BE2C (cell line): ENCODE results near the gene YIF1B.
A peak's percentile ranks its signal among the peaks of the same experiment; 100 is the strongest.

ENCODE experiments used
- DNase-seq: peaks from one replicate; pipeline ENCODE4 v3.0.0-alpha.2; 2020
- H3K27me3 ChIP-seq: fragments of 250-450 bp; sonication (Bioruptor Pico); 2 replicates; pipeline ENCODE4 v1.5.1; 2020; ENCODE audit warnings: mild to moderate bottlenecking
- H3K36me3 ChIP-seq: fragments of 250-450 bp; sonication (Bioruptor Pico); 2 replicates; pipeline ENCODE4 v1.5.1; 2020; ENCODE audit warnings: mild to moderate bottlenecking
- H3K4me1 ChIP-seq: fragments of 250-450 bp; sonication (Bioruptor Pico); 2 replicates; pipeline ENCODE4 v1.5.1; 2020
- H3K4me3 ChIP-seq: 2 replicates; pipeline ENCODE4 v1.5.1; 2011; ENCODE audit warnings: low read depth, low read length
- H3K9me3 ChIP-seq: fragments of 250-450 bp; sonication (Bioruptor Pico); 2 replicates; pipeline ENCODE4 v1.5.1; 2020
- CTCF ChIP-seq: IDR thresholded peaks from 2 replicates; pipeline ENCODE4 v1.5.1; 2012; ENCODE audit warnings: mild to moderate bottlenecking, low read depth, low read length

The YIF1B gene

DNA sequence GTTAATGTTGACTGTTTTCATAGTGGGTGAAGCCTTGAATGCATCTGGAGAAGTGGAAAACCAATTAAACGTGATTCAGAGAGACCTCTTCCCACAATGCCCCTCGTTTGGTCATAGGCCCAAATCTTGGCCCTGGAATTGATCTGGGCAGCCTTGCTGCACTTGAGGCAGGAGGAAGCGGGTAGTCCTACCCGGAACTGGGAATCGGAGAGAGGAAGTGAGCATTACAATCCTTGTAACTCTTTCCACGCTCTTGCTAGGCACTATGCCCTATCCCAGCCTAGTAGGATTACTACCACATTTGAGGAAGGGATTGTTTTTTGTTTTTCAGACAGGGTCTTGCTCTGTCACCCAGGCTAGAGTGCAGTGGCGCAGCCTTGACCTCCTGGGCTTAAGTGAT, 7.5 kb upstream of the YIF1B start:
- Histone ChIP-seq H3K4me1 (no peaks in the 10 kb centered on the region), H3K9me3 (no peaks in the 10 kb centered on the region), H3K4me3 (no peak overlapping the region), H3K36me3 (no peaks in the 10 kb centered on the region), H3K27me3 (peaks cover 25% of the 10 kb centered on the region)
- no peak for TF ChIP-seq CTCF
- no peak for DNase-seq

DNA sequence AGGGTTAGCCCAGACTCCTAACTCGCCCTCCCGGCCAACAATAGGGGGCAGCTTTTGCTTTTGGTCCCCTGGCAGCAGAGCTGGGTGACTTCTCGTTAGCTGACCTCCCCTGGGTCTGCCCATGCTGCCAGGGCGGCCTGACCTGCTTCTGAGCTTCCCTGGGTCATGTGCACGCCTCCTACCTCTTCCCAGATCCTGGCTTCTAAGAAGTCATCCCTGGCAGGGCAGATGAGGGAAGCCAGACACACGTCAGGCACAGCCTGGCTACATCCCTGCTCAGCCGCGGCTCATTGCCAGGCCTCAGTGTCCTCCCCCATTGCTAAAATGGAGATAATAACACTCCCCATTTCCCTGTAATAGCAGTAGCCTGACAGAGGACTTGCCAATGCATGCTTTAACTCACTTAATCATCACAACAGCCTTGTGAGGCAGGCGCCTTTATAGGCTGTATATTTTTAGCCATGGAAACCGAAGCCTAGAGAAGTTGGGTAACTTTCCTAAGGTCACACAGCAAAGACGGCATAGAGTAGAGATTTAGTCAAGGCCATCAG, 6.0 kb upstream of the YIF1B start:
- H3K4me1 ChIP-seq = no peaks in the 10 kb centered on the region
- H3K36me3 ChIP-seq = no peaks in the 10 kb centered on the region
- peak; percentile 31 for DNase-seq
- no peaks in the 10 kb centered on the region for H3K9me3 ChIP-seq
- no peak for TF ChIP-seq CTCF
- no peak overlapping the region for H3K4me3 ChIP-seq
- peaks cover 30% of the 10 kb centered on the region for H3K27me3 ChIP-seq

DNA sequence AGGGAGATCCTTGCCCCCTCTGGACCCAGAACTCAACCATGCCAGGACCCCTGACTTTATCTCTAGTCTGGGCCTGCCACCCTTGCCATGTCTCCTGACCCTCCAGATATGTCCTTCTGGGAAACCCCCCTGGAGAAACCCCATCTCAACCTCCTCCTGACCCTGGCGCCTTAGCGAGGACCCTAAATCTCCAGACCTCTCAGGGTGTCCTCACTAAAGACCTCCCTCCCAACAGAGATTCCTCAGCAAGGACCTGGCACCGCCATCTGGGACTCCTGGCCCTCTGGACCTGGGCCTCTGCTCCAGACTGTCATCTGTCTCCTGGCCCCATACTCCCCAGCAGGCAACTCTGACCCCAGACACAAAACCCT, 5.2 kb upstream of the YIF1B start:
- no peaks in the 10 kb centered on the region for H3K36me3 ChIP-seq
- H3K4me3 ChIP-seq = no peak overlapping the region
- no peak for TF ChIP-seq CTCF
- no peak for DNase-seq
- no peaks in the 10 kb centered on the region for H3K9me3 ChIP-seq
- no peaks in the 10 kb centered on the region for H3K4me1 ChIP-seq
- peaks cover 31% of the 10 kb centered on the region for H3K27me3 ChIP-seq

DNA sequence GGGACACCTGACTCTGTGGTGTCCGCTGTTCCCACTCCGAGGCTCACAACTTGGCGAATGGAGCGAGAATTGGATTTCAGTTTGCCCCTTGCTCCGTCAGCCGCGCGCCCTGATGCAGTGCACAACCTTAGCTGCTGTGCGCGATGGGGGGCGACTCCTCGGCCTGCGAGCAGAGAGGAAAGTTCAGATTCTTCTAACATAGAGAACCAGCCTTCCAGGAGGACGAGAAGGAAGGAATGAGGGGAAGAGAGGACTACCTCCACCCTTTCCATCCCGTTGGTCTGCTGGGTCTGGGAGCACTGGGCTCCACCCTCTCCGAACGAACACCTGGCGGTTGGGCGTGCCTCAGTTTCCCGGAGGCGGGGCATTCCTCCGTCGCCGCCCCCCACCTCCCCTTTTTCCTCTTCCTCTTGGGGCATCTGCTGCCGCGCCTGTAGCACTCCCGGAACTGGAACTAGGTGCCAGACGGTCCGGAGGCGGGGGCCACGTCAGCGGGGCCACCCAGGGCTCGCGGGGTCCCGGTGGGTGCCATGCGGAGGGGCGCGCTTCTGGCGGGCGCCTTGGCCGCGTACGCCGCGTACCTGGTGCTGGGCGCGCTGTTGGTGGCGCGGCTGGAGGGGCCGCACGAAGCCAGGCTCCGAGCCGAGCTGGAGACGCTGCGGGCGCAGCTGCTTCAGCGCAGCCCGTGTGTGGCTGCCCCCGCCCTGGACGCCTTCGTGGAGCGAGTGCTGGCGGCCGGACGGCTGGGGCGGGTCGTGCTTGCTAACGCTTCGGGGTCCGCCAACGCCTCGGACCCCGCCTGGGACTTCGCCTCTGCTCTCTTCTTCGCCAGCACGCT, 3.9 kb upstream of the YIF1B start, which contains the start of gene KCNK6:
TSS of gene KCNK6 (plus strand) at position 425 of the 838 bp plus-strand sequence. CDS start at position 531, 106 bp downstream.
- TF ChIP-seq CTCF = no peak
- Histone ChIP-seq H3K9me3 (no peaks in the 10 kb centered on the region), H3K4me1 (peaks cover 2% of the 10 kb centered on the region; the same call in 1 of the 2 replicates), H3K36me3 (no peaks in the 10 kb centered on the region), H3K27me3 (peaks cover 31% of the 10 kb centered on the region), H3K4me3 (peak within 1 kb of the TSS; percentile 32)
- no peak for DNase-seq

- no peaks in the 10 kb centered on the region for H3K36me3 ChIP-seq
- no peak overlapping the region for H3K4me3 ChIP-seq
- H3K9me3 ChIP-seq = no peaks in the 10 kb centered on the region
- H3K27me3 ChIP-seq = peaks cover 31% of the 10 kb centered on the region
- TF ChIP-seq CTCF = no peak
- no peak for DNase-seq
- H3K4me1 ChIP-seq = peaks cover 2% of the 10 kb centered on the region; the same call in 1 of the 2 replicates
Measured at GRCh38 chr19:38318660-38319059, 2.9 kb upstream of the YIF1B start.

DNA sequence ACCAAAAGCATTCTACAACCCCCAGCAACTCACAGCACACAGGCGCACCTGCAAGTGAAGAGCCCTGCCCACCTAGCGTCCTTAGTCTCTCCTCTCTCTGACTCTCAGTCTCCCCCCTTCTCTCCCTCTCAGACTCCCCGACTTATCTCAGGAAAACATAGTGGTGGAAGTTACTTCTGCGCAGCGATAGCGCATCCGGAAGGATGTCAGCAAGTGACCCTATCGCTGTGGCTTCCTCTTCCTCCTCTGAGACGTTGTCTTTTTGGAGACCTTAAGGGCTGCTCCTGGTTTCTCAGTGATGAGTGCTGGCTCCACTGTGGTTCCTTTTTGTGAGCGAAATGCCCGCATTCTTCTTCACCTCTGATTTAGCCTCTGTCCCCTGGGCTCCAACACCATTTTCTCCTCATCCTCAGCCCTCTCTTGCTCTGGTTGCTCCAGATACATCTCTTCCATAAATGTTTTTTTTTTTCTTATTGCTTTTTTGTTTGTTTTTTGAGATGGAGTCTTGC, 1.4 kb upstream of the YIF1B start:
- no peak for DNase-seq
- Histone ChIP-seq H3K36me3 (no peaks in the 10 kb centered on the region), H3K9me3 (no peaks in the 10 kb centered on the region), H3K4me3 (no peak overlapping the region), H3K4me1 (peaks cover 2% of the 10 kb centered on the region; the same call in 1 of the 2 replicates), H3K27me3 (peaks cover 31% of the 10 kb centered on the region)
- no peak for TF ChIP-seq CTCF
